ENCODE data around the gene INPP5B. TPM values are rescaled to one million over a fixed set of nuclear protein-coding genes. Genes with fewer than 3 reads are reported as not detected.

The INPP5B gene
- total and polyA plus RNA-seq, 9 of the 15 experiments (the other 6 are each of a cell fraction or from before 2014, with no cell fraction given): 14.1 to 28.7 (median 20.9) TPM

DNA sequence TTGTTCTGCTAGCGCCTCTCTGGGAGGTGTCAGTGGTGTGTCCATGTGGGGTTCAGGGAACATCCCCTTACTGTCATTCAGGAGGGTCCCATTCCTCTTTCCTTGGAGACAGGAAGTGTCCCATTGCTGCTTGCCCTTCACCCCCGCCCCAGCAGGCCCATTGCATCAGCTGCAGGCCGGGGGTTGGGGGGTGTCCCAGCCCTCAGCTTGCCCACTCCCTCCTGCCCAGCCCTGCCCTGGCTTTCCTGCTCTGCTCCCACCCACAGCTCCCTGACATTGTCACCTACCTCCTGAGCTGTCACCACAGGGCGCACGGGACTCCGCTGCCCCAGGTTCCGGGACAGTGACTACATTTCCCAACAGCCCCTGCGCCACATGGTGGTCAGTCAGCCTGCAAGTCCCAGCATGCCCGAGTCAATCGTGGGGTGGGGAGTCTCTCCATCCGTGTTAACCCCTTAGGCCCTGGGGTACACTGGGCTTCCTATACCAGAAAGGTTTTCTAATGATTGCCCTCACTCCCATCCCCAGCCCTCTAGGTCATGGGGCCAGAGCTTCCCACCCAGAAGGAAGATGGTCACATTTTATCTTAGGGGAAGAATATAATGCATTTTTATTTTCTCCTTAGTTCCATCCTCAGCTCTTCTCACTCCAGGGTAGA lies at the start of gene INPP5B (continued):
- TF ChIP-seq, protein P1, sequence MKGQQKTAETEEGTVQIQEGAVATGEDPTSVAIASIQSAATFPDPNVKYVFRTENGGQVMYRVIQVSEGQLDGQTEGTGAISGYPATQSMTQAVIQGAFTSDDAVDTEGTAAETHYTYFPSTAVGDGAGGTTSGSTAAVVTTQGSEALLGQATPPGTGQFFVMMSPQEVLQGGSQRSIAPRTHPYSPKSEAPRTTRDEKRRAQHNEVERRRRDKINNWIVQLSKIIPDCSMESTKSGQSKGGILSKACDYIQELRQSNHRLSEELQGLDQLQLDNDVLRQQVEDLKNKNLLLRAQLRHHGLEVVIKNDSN (CRISPR knock-in tag; IDR thresholded peaks at IDR 0.05): peak; percentile 86
- TF ChIP-seq, protein P2, sequence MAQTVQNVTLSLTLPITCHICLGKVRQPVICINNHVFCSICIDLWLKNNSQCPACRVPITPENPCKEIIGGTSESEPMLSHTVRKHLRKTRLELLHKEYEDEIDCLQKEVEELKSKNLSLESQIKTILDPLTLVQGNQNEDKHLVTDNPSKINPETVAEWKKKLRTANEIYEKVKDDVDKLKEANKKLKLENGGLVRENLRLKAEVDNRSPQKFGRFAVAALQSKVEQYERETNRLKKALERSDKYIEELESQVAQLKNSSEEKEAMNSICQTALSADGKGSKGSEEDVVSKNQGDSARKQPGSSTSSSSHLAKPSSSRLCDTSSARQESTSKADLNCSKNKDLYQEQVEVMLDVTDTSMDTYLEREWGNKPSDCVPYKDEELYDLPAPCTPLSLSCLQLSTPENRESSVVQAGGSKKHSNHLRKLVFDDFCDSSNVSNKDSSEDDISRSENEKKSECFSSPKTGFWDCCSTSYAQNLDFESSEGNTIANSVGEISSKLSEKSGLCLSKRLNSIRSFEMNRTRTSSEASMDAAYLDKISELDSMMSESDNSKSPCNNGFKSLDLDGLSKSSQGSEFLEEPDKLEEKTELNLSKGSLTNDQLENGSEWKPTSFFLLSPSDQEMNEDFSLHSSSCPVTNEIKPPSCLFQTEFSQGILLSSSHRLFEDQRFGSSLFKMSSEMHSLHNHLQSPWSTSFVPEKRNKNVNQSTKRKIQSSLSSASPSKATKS (CRISPR knock-in tag; IDR thresholded peaks at IDR 0.05): no peak
- TF ChIP-seq, protein P3, sequence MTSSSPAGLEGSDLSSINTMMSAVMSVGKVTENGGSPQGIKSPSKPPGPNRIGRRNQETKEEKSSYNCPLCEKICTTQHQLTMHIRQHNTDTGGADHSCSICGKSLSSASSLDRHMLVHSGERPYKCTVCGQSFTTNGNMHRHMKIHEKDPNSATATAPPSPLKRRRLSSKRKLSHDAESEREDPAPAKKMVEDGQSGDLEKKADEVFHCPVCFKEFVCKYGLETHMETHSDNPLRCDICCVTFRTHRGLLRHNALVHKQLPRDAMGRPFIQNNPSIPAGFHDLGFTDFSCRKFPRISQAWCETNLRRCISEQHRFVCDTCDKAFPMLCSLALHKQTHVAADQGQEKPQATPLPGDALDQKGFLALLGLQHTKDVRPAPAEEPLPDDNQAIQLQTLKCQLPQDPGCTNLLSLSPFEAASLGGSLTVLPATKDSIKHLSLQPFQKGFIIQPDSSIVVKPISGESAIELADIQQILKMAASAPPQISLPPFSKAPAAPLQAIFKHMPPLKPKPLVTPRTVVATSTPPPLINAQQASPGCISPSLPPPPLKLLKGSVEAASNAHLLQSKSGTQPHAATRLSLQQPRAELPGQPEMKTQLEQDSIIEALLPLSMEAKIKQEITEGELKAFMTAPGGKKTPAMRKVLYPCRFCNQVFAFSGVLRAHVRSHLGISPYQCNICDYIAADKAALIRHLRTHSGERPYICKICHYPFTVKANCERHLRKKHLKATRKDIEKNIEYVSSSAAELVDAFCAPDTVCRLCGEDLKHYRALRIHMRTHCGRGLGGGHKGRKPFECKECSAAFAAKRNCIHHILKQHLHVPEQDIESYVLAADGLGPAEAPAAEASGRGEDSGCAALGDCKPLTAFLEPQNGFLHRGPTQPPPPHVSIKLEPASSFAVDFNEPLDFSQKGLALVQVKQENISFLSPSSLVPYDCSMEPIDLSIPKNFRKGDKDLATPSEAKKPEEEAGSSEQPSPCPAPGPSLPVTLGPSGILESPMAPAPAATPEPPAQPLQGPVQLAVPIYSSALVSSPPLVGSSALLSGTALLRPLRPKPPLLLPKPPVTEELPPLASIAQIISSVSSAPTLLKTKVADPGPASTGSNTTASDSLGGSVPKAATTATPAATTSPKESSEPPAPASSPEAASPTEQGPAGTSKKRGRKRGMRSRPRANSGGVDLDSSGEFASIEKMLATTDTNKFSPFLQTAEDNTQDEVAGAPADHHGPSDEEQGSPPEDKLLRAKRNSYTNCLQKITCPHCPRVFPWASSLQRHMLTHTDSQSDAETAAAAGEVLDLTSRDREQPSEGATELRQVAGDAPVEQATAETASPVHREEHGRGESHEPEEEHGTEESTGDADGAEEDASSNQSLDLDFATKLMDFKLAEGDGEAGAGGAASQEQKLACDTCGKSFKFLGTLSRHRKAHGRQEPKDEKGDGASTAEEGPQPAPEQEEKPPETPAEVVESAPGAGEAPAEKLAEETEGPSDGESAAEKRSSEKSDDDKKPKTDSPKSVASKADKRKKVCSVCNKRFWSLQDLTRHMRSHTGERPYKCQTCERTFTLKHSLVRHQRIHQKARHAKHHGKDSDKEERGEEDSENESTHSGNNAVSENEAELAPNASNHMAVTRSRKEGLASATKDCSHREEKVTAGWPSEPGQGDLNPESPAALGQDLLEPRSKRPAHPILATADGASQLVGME (CRISPR knock-in tag; IDR thresholded peaks at IDR 0.05): 0 out of 2 replicates have a peak, but pooled peaks have one; percentile 69
- TF ChIP-seq, protein P4, sequence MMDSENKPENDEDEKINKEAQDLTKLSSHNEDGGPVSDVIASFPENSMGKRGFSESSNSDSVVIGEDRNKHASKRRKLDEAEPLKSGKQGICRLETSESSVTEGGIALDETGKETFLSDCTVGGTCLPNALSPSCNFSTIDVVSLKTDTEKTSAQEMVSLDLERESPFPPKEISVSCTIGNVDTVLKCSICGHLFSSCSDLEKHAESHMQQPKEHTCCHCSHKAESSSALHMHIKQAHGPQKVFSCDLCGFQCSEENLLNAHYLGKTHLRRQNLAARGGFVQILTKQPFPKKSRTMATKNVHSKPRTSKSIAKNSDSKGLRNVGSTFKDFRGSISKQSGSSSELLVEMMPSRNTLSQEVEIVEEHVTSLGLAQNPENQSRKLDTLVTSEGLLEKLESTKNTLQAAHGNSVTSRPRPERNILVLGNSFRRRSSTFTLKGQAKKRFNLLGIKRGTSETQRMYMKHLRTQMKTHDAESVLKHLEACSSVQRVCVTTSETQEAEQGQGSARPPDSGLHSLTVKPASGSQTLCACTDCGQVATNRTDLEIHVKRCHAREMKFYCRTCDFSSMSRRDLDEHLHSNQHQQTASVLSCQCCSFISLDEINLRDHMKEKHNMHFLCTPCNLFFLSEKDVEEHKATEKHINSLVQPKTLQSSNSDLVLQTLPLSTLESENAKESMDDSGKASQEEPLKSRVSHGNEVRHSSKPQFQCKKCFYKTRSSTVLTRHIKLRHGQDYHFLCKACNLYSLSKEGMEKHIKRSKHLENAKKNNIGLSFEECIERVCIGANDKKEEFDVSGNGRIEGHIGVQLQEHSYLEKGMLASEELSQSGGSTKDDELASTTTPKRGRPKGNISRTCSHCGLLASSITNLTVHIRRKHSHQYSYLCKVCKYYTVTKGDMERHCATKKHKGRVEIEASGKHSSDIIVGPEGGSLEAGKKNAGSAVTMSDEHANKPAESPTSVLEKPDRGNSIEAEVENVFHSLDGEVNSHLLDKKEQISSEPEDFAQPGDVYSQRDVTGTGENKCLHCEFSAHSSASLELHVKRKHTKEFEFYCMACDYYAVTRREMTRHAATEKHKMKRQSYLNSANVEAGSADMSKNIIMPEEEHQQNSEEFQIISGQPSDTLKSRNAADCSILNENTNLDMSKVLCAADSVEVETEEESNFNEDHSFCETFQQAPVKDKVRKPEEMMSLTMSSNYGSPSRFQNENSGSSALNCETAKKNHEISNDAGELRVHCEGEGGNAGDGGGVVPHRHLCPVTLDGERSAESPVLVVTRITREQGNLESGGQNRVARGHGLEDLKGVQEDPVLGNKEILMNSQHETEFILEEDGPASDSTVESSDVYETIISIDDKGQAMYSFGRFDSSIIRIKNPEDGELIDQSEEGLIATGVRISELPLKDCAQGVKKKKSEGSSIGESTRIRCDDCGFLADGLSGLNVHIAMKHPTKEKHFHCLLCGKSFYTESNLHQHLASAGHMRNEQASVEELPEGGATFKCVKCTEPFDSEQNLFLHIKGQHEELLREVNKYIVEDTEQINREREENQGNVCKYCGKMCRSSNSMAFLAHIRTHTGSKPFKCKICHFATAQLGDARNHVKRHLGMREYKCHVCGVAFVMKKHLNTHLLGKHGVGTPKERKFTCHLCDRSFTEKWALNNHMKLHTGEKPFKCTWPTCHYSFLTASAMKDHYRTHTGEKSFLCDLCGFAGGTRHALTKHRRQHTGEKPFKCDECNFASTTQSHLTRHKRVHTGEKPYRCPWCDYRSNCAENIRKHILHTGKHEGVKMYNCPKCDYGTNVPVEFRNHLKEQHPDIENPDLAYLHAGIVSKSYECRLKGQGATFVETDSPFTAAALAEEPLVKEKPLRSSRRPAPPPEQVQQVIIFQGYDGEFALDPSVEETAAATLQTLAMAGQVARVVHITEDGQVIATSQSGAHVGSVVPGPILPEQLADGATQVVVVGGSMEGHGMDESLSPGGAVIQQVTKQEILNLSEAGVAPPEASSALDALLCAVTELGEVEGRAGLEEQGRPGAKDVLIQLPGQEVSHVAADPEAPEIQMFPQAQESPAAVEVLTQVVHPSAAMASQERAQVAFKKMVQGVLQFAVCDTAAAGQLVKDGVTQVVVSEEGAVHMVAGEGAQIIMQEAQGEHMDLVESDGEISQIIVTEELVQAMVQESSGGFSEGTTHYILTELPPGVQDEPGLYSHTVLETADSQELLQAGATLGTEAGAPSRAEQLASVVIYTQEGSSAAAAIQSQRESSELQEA (IDR thresholded peaks at IDR 0.05; ENCODE audit: low read depth): no peak
- TF ChIP-seq, protein P5, sequence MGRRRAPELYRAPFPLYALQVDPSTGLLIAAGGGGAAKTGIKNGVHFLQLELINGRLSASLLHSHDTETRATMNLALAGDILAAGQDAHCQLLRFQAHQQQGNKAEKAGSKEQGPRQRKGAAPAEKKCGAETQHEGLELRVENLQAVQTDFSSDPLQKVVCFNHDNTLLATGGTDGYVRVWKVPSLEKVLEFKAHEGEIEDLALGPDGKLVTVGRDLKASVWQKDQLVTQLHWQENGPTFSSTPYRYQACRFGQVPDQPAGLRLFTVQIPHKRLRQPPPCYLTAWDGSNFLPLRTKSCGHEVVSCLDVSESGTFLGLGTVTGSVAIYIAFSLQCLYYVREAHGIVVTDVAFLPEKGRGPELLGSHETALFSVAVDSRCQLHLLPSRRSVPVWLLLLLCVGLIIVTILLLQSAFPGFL (CRISPR knock-in tag; IDR thresholded peaks at IDR 0.05): no peak
- TF ChIP-seq ZNF311 (CRISPR knock-in tag; IDR thresholded peaks at IDR 0.05): no peak

Measured in K562 (cell line).